Lower lobe of right lung (tissue), 2 donors: ENCODE measurements around the gene PLD1. TPM values are rescaled to one million over a fixed set of nuclear protein-coding genes. Genes with fewer than 3 reads are reported as not detected.
A peak's percentile ranks its signal among the peaks of the same experiment; 100 is the strongest.

Source experiments
- ATAC-seq, 2 donors: fragments of 200-7000 bp; cut with Tn5 transposase; one replicate each; pipeline ENCODE4 v1.9.1; 2020 to 2022; ENCODE audit warnings: mild to moderate bottlenecking in 2 of 2, moderate library complexity in 2 of 2
- DNase-seq: peaks from one replicate; pipeline ENCODE4 v3.0.0-alpha.2; 2020
- H3K27ac ChIP-seq: fragments of 200-600 bp; one replicate; pipeline ENCODE4 v1.8.0; 2022
- H3K27me3 ChIP-seq: fragments of 200-600 bp; one replicate; pipeline ENCODE4 v1.8.0; 2022; ENCODE audit warnings: low read depth
- H3K36me3 ChIP-seq: fragments of 200-600 bp; one replicate; pipeline ENCODE4 v1.8.0; 2022; ENCODE audit warnings: mild to moderate bottlenecking
- H3K4me1 ChIP-seq: fragments of 200-600 bp; one replicate; pipeline ENCODE4 v1.8.0; 2022
- H3K4me3 ChIP-seq: fragments of 200-600 bp; one replicate; pipeline ENCODE4 v1.8.0; 2022; ENCODE audit warnings: mild to moderate bottlenecking
- H3K9me3 ChIP-seq: fragments of 200-600 bp; one replicate; pipeline ENCODE4 v1.8.0; 2022
- intact Hi-C: fragments of 100-400 bp; cut with DNase I; formaldehyde crosslinking; loops from one replicate; pipeline ENCODE4 v1.11.0; 2022
- total RNA-seq: library from RNA; stranded (reverse); fragmentation: NEBNext Ultra II Directional; extraction: Animal tissue kit (Norgen Biotek cat#: 25700); gene quantifications from one replicate; pipeline ENCODE4 v1.2.1, GENCODE V29; 2021
- TF ChIP-seq, protein P1 (sequence below): fragments of 200-600 bp; IDR thresholded peaks from one replicate; pipeline ENCODE4 v1.8.0; 2022; ENCODE audit warnings: antibody characterized with exemption, mild to moderate bottlenecking
- donor health status: DM: no; HTN: yes; CAD: no; lungs with severe emphysema.

Gene PLD1
- total RNA-seq, 1 donor from 2014 or later: 27.7 TPM

- ATAC-seq (no peak), DNase-seq (no peak)
- Histone ChIP-seq H3K36me3 (no peaks in the 10 kb centered on the region), H3K4me3 (no peak overlapping the region), H3K27ac (no peak overlapping the region), H3K27me3 (no peaks in the 10 kb centered on the region), H3K9me3 (no peaks in the 10 kb centered on the region), H3K4me1 (no peaks in the 10 kb centered on the region)
- intact Hi-C loops: no loop called here
- TF ChIP-seq, protein P1, sequence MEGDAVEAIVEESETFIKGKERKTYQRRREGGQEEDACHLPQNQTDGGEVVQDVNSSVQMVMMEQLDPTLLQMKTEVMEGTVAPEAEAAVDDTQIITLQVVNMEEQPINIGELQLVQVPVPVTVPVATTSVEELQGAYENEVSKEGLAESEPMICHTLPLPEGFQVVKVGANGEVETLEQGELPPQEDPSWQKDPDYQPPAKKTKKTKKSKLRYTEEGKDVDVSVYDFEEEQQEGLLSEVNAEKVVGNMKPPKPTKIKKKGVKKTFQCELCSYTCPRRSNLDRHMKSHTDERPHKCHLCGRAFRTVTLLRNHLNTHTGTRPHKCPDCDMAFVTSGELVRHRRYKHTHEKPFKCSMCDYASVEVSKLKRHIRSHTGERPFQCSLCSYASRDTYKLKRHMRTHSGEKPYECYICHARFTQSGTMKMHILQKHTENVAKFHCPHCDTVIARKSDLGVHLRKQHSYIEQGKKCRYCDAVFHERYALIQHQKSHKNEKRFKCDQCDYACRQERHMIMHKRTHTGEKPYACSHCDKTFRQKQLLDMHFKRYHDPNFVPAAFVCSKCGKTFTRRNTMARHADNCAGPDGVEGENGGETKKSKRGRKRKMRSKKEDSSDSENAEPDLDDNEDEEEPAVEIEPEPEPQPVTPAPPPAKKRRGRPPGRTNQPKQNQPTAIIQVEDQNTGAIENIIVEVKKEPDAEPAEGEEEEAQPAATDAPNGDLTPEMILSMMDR: no peak
Observed at GRCh38 chr3:171557173-171557572, 253.1 kb downstream of the PLD1 start.

DNA sequence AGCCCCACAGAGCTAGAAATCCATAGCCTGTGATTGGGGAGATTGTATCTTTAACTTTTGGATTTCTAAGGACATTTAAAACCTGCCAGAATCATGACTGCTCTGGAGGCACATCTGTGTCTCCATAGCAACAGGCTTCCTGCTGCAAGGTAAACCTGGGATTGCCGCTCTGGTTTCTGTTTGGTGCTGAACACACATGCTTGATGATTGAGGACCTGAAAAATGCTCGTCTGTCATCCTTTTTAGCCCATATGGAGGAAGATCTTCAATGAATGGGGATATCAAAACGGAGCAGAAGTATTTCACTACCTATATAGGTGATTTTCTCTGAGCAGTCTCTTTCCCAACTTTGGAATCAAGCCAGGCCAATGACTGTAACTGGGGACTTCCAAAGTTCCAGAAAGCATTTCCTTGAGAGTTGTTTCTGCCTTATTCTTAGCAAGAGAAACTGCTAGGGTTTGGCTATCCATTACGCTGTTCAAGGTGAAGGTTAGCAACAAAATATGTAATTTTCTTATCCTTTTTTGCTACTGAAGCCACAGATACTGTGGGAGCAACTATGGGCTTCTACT lies 253.6 kb downstream of the PLD1 start:
- no peak overlapping the region for H3K4me3 ChIP-seq
- H3K27ac ChIP-seq: no peak overlapping the region
- intact Hi-C loops: no loop called here
- no peaks in the 10 kb centered on the region for H3K36me3 ChIP-seq
- TF ChIP-seq, protein P1: no peak
- DNase-seq (no peak), ATAC-seq (no peak)
- no peaks in the 10 kb centered on the region for H3K27me3 ChIP-seq
- H3K9me3 ChIP-seq: no peaks in the 10 kb centered on the region
- H3K4me1 ChIP-seq: no peaks in the 10 kb centered on the region

- H3K4me3 ChIP-seq: no peak overlapping the region
- no peaks in the 10 kb centered on the region for H3K27me3 ChIP-seq
- ATAC-seq (no peak), DNase-seq (no peak)
- no peaks in the 10 kb centered on the region for H3K36me3 ChIP-seq
- no peaks in the 10 kb centered on the region for H3K4me1 ChIP-seq
- intact Hi-C loops: no loop called here
- H3K27ac ChIP-seq: no peak overlapping the region
- TF ChIP-seq, protein P1: no peak
- no peaks in the 10 kb centered on the region for H3K9me3 ChIP-seq
Observed at GRCh38 chr3:171556148-171556547, 254.1 kb downstream of the PLD1 start.

DNA sequence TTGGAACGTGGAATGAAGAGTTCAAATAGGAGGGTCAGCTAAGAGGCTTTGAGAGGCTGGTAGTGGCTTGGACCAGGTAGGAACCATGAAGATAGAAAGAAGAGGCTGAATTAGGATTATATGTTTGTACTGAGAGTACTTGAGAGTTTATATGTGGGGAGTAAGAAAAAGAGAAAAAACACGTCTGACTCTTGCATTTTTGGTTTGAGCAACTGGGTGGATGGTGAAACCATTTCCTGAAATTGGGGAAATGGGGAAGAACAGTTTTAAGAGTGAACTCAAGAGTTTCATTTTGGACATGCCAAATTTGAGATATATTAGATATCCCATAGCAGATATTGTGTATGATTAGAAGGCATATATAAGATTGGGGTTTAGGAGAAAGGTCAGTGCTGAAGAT lies 257.2 kb downstream of the PLD1 start:
- intact Hi-C loops: no loop called here
- no peak overlapping the region for H3K27ac ChIP-seq

GRCh38 chr3:171552531-171552930 lies 257.8 kb downstream of the PLD1 start:
- Histone ChIP-seq H3K27ac (no peak overlapping the region), H3K27me3 (no peaks in the 10 kb centered on the region), H3K4me3 (no peak overlapping the region), H3K9me3 (no peaks in the 10 kb centered on the region), H3K36me3 (no peaks in the 10 kb centered on the region), H3K4me1 (no peaks in the 10 kb centered on the region)
- intact Hi-C loops: no loop called here
- ATAC-seq: no peak
- no peak for DNase-seq
- TF ChIP-seq, protein P1: no peak

More for the DNA sequence above, 257.2 kb downstream of the PLD1 start:
- Histone ChIP-seq H3K4me3 (no peak overlapping the region), H3K27me3 (no peaks in the 10 kb centered on the region), H3K4me1 (no peaks in the 10 kb centered on the region), H3K36me3 (no peaks in the 10 kb centered on the region), H3K9me3 (no peaks in the 10 kb centered on the region)
- DNase-seq: no peak
- ATAC-seq: peak in 1 of 2 donors; percentile 19
- TF ChIP-seq, protein P1: no peak

- Histone ChIP-seq H3K36me3 (no peaks in the 10 kb centered on the region), H3K27ac (no peak overlapping the region), H3K4me1 (no peaks in the 10 kb centered on the region), H3K9me3 (no peaks in the 10 kb centered on the region), H3K27me3 (no peaks in the 10 kb centered on the region), H3K4me3 (no peak overlapping the region)
- ATAC-seq: no peak
- intact Hi-C loops: no loop called here
- TF ChIP-seq, protein P1: no peak
- DNase-seq: no peak
Observed at GRCh38 chr3:171551296-171551695, 259.0 kb downstream of the PLD1 start.
